ENCODE data around the gene RPS6KA4. TPM values are rescaled to one million over a fixed set of nuclear protein-coding genes. Genes with fewer than 3 reads are reported as not detected.

RPS6KA4 gene
- total and polyA plus RNA-seq, 2 of the 13 experiments (the other 11 are each of a cell fraction or from before 2014, with no cell fraction given) = 8.9 to 14.2 TPM

GRCh38 chr11:64390558-64390957 lies 31.6 kb downstream of the RPS6KA4 start (continued):
- TF ChIP-seq ARNT2 (CRISPR knock-in tag; IDR thresholded peaks at IDR 0.05; ENCODE audit: low read depth) (no peak), ZNF530 (CRISPR knock-in tag; IDR thresholded peaks at IDR 0.05; ENCODE audit: low read depth) (no peak)

- ChIA-PET CTCF (ENCODE audit: low intra/inter-chr PET ratio, low total read pairs) (no interaction called here), POLR2A (no interaction called here)
- H3K9me3 ChIP-seq (ENCODE audit: low read length) = no peaks in the 10 kb centered on the region
- no TSS peak for BruUV-seq (replicated peaks)
- H2AFZ ChIP-seq (ENCODE audit: low read length) = no peak overlapping the region
- no peak overlapping the region for H3K9ac ChIP-seq (ENCODE audit: insufficient read depth, low read depth, low read length)
- TF ChIP-seq HES4 (CRISPR knock-in tag; IDR thresholded peaks at IDR 0.05; ENCODE audit: borderline replicate concordance) (no peak), HNRNPLL (IDR thresholded peaks at IDR 0.05; ENCODE audit: low read depth, low read length, poor library complexity, severe bottlenecking) (no peak), TOE1 (CRISPR knock-in tag; IDR thresholded peaks at IDR 0.05) (no peak), ZFP90 (CRISPR knock-in tag; IDR thresholded peaks at IDR 0.05; ENCODE audit: borderline replicate concordance) (no peak), HNRNPUL1 (IDR thresholded peaks at IDR 0.05; ENCODE audit: low read depth, low read length) (no peak), ZSCAN25 (CRISPR knock-in tag; IDR thresholded peaks at IDR 0.05) (no peak), SOX5 (CRISPR knock-in tag; IDR thresholded peaks at IDR 0.05; ENCODE audit: borderline replicate concordance) (no peak)
- peaks cover 0 to 26% of the 10 kb centered on the region in 2 experiments; a peak in 4 of 5 replicates for H3K27me3 ChIP-seq (ENCODE audit: control insufficient read depth in 1 of 2, insufficient read depth in 2 of 2, low read length in 2 of 2)
- H3K4me2 ChIP-seq (ENCODE audit: low read depth, low read length) = no peak overlapping the region
- in situ Hi-C loops (cut with HindIII; ENCODE audit: extremely low pct_ligation_motif_present, low pct_unique_long_range_greater_than_20kb) = no loop called here
- FAIRE-seq (no peak), DNase-seq (ENCODE audit: low spot score) (no peak), ATAC-seq (no peak)
- WGBS (ENCODE audit: low lambda C conversion rate) = 82% methylated on average over 3 of the region's 3 CpGs
- intact Hi-C loops (cut with micrococcal nuclease; ENCODE audit: unreplicated experiment) = no loop called here
- no peaks in the 10 kb centered on the region for H3K36me3 ChIP-seq (replicated peaks in 1 of 2; ENCODE audit: control insufficient read depth in 1 of 2, insufficient read depth in 2 of 2, low read length in 2 of 2)
- H3K4me1 ChIP-seq (ENCODE audit: insufficient read depth, low read length) = peaks cover 9% of the 10 kb centered on the region
- H4K20me1 ChIP-seq (ENCODE audit: insufficient read depth, low read length) = no peaks in the 10 kb centered on the region
- no peak overlapping the region for H3K27ac ChIP-seq (ENCODE audit: extremely low read length, insufficient read depth, low read length)
- H3K4me3 ChIP-seq (replicated peaks in 1 of 3; ENCODE audit: insufficient read depth in 1 of 3, low read depth in 2 of 3, low read length in 3 of 3) = no peak overlapping the region
- H3K79me2 ChIP-seq (ENCODE audit: insufficient read depth, low read length) = no peaks in the 10 kb centered on the region
Observed at GRCh38 chr11:64391839-64392238, 32.9 kb downstream of the RPS6KA4 start.
